ENCODE measurements around the gene NAGPA. TPM values are rescaled to one million over a fixed set of nuclear protein-coding genes. Genes with fewer than 3 reads are reported as not detected.

Gene NAGPA
- total and polyA plus RNA-seq, 5 experiments from 2014 or later = 24.8 to 39.0 (median 34.1) TPM

DNA sequence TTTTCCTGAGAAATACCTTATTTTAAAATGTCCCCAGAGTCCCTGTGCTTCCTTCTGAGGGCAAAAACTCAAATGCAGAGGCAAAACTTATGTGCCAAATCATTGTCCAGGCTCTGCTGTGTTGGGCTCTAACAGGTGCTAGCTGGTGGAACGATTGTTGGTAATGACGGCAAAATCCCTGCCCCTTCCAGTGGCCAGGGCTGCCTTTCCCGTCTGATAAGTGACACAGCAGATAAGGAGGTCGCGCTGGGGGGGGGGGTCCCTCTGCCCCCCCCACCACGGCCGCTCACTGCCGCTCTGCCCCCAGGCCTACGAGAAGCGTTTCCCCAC is 46.5 kb downstream of the NAGPA start:
- POLR2A ChIA-PET = no interaction called here
- DNase-seq (no peak), ATAC-seq (no peak)
- Mint-ChIP-seq H3K9me3 (peaks cover 0 to 13% (median 2%) of the 10 kb centered on the region in 9 donors), H3K27ac (no peak overlapping the region), H3K36me3 (no peaks in the 10 kb centered on the region), H3K4me3 (peak overlapping the region in 4 of 10 donors; percentile 42 to 58 (median 52)), H3K4me1 (peaks cover 0 to 7% (median 0%) of the 10 kb centered on the region in 4 donors), H3K27me3 (peaks cover 19 to 51% (median 43%) of the 10 kb centered on the region in 5 donors)

DNA sequence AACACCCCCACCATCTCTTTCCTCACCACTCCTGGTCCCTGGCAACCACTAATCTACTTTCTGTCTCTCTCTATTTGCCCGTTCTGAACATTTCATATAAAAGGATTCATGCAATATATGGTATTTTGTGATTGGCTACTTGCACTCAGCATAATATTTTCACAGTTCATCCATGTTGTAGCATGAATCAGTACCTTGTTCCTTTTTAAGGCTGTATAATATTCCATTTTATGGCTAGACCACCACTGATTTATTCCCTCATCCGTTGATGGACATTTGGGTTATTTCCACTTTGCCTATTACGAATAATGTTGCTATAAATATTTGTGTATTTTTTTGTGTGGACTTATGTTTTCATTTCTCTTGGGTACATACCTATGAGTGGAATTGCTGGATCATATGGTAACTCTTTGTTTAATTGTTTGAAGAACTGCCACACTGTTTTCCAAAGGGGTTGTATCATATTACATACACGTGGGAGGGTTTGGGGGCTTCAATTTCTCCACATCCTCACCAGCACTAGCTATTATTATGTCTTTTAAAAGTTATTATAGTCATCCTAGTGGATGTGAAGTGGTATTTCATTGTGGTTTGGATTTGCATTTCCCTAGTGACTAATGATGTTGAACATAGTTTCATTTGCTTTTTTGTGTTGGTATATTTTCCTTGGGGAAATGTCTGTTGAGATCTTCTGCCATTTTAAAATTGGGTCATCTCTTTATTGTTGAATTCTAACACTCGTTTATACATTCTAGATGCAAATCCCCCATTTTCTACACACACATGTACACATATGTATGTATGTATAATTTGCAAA is 49.4 kb downstream of the NAGPA start:
- H3K4me1 Mint-ChIP-seq = peaks cover 0 to 7% (median 0%) of the 10 kb centered on the region in 4 donors
- no peak for DNase-seq
- POLR2A ChIA-PET = no interaction called here
- no peaks in the 10 kb centered on the region for H3K36me3 Mint-ChIP-seq
- H3K27ac Mint-ChIP-seq = no peak overlapping the region
- peaks cover 0 to 13% (median 0%) of the 10 kb centered on the region in 9 donors for H3K9me3 Mint-ChIP-seq
- ATAC-seq = no peak
- H3K27me3 Mint-ChIP-seq = peaks cover 15 to 36% (median 35%) of the 10 kb centered on the region in 5 donors
- H3K4me3 Mint-ChIP-seq = no peak overlapping the region

GRCh38 chr16:4982056-4982867 is 51.5 kb downstream of the NAGPA start:
- DNase-seq (no peak), ATAC-seq (no peak)
- H3K4me3 Mint-ChIP-seq = no peak overlapping the region
- peaks cover 9 to 23% (median 17%) of the 10 kb centered on the region in 5 donors for H3K27me3 Mint-ChIP-seq
- no peak overlapping the region for H3K27ac Mint-ChIP-seq
- peaks cover 0 to 13% (median 0%) of the 10 kb centered on the region in 9 donors for H3K9me3 Mint-ChIP-seq
- POLR2A ChIA-PET = no interaction called here
- peaks cover 0 to 1% (median 0%) of the 10 kb centered on the region in 4 donors for H3K4me1 Mint-ChIP-seq
- no peaks in the 10 kb centered on the region for H3K36me3 Mint-ChIP-seq

DNA sequence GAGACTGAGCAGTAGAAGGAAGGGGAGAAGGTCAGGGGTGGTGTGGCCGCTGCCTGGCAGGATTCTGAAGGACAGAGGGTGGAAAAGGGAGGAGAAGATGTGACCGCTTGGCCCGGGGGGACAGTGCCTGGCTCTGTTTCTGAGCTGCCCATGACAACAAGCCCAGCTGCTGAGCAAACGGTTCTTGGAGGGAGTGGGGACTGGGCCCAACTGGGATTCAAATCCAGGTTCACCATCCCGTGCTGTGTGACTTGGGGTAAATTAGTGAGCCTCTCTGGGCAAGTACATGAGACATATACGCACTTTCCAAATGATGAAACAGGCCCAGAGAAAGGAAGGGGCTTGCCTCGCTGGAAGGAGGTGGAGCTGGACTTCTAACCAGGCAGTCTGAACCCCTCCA is 52.3 kb downstream of the NAGPA start:
- peaks cover 5 to 16% (median 11%) of the 10 kb centered on the region in 5 donors for H3K27me3 Mint-ChIP-seq
- POLR2A ChIA-PET = no interaction called here
- H3K4me3 Mint-ChIP-seq = no peak overlapping the region
- H3K4me1 Mint-ChIP-seq = no peaks in the 10 kb centered on the region
- peak overlapping the region in 1 of 10 donors; percentile 20 for H3K27ac Mint-ChIP-seq
- DNase-seq (no peak), ATAC-seq (no peak)
- H3K9me3 Mint-ChIP-seq = peaks cover 0 to 12% (median 0%) of the 10 kb centered on the region in 9 donors
- H3K36me3 Mint-ChIP-seq = no peaks in the 10 kb centered on the region

DNA sequence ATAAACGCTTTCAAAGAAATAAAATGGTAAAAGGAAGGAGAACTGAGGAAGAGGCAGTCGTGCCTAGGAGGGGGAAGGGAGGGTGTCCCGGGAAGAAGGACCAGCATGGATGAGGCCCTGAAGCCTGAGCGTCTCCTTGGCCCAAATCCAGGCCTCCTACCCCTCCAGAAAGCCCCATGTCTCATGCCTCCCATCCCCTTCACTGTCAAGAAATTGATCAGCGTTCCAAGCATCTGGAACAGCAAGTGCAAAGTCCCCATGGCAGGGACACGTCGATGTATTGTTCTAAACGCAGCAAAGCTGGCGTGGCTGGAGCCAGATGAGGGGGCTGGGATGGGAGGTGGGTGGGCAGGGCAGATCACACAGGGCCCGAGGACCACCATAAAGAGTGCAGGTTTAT is 53.0 kb downstream of the NAGPA start:
- H3K27ac Mint-ChIP-seq = no peak overlapping the region
- POLR2A ChIA-PET = no interaction called here
- DNase-seq (no peak), ATAC-seq (no peak)
- peaks cover 0 to 9% (median 1%) of the 10 kb centered on the region in 9 donors for H3K9me3 Mint-ChIP-seq
- peaks cover 0 to 4% (median 3%) of the 10 kb centered on the region in 3 donors for H3K36me3 Mint-ChIP-seq
- H3K27me3 Mint-ChIP-seq = peaks cover 5 to 10% (median 8%) of the 10 kb centered on the region in 5 donors
- no peak overlapping the region for H3K4me3 Mint-ChIP-seq
- peaks cover 0 to 1% (median 0%) of the 10 kb centered on the region in 4 donors for H3K4me1 Mint-ChIP-seq

DNA sequence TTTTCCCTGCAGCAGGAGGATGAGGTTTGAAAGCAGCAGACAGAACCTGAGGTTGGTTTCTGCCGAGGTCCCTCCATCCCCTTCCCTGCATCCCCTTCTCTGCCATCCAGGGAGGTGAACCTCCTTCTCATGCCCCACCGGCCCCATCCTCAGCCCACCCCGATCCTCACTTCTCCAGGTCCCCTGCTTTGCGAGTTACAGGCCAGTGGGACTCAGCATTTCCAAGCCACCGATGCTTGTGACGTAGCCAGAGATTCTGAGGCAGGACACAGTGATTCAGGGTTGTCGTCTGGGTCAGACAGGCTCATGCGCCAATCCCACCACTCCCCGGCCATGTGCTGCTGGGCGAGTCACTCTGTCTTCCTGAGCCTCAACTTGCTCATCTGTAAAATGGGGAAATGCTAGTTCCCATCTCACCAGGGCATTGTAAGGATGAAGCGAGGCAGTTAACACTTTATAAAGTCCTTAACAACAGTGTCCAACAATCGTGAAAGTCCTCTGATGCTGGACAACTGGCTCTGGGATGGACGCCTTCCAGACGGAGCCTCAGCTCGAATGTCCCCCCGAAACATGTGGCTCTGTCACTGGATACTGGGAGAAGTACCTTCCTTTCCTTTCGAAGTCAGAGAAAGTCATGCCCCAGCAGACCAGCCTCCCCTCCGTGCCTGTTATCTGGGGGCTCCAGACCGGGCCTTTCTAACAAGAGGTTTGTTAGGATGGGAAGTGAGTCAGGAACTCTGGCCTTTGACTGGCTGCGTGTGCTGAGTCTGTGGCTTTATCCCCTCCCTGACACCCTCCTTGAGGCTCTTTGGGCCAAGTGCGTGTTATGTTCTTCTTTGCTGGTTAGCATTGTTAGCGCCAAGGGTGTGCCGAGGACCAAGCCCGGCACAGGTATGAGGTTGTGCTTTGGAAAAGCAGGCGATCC is 53.7 kb downstream of the NAGPA start:
- Mint-ChIP-seq H3K27ac (no peak overlapping the region), H3K4me3 (no peak overlapping the region), H3K27me3 (peaks cover 7 to 10% (median 9%) of the 10 kb centered on the region in 5 donors), H3K4me1 (peaks cover 0 to 4% (median 0%) of the 10 kb centered on the region in 4 donors), H3K9me3 (peaks cover 0 to 9% (median 1%) of the 10 kb centered on the region in 9 donors), H3K36me3 (peaks cover 0 to 8% (median 6%) of the 10 kb centered on the region in 3 donors)
- POLR2A ChIA-PET = no interaction called here
- no peak for DNase-seq
- ATAC-seq = no peak

- Mint-ChIP-seq H3K4me1 (peaks cover 0 to 4% (median 0%) of the 10 kb centered on the region in 4 donors), H3K9me3 (peaks cover 0 to 9% (median 0%) of the 10 kb centered on the region in 9 donors), H3K36me3 (peaks cover 0 to 8% (median 6%) of the 10 kb centered on the region in 3 donors), H3K27me3 (peaks cover 3 to 10% (median 8%) of the 10 kb centered on the region in 5 donors), H3K4me3 (no peak overlapping the region), H3K27ac (no peak overlapping the region)
- POLR2A ChIA-PET = no interaction called here
- ATAC-seq = no peak
- DNase-seq = no peak
Observed at GRCh38 chr16:4979164-4979563, 54.6 kb downstream of the NAGPA start.

DNA sequence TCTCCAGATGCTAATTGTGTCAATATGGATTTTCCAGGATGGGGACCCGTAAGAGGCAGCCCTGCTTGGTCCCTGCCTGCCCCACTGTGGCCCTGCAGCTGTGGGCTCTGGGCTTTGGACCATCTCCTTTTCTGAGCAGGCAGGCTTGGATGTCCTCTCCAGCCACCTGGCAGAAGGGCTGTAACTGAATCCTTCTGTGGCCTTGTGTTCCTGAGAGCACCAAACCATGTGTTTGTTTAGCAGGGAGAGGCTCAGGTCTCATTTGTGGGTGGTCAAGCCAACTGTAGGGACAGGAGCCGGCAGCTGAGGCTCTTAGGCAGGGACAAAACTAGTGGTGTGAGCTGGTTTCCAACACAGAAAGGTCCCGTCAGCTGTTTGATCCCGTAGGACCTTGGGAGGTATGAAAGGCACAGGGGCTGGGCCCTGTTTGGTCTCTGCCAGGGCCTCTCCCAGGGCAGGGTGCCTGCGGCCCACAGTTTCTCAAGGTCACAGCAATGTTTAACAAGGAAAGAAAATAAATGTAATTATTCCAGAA is 57.1 kb downstream of the NAGPA start:
- H3K9me3 Mint-ChIP-seq = peaks cover 0 to 9% (median 0%) of the 10 kb centered on the region in 9 donors
- H3K27ac Mint-ChIP-seq = no peak overlapping the region
- H3K4me1 Mint-ChIP-seq = peaks cover 0 to 4% (median 0%) of the 10 kb centered on the region in 4 donors
- POLR2A ChIA-PET = no interaction called here
- H3K4me3 Mint-ChIP-seq = peak overlapping the region in 1 of 10 donors; percentile 14
- peaks cover 0 to 8% (median 6%) of the 10 kb centered on the region in 3 donors for H3K36me3 Mint-ChIP-seq
- no peak for ATAC-seq
- peaks cover 6 to 24% (median 10%) of the 10 kb centered on the region in 5 donors for H3K27me3 Mint-ChIP-seq
- DNase-seq = no peak

DNA sequence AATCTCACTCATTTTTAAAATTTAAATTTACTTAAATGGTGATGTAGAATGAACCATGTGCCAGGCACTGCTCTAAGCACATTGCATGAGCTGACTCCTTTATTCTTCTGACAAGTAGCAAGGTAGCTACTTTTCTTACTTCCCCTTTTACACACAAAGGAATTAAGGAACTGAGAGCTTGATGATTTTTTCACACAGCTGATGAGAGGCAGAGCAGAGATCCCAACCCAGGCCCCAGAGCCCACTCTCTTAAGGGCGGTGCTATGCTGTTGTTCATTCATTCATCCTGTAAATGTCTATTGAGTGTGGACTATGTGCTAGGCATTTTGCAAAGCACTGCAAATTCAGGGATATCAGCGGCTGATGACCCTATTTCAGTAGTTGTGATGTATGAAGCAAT is 57.7 kb downstream of the NAGPA start:
- DNase-seq = no peak
- peaks cover 0 to 4% (median 0%) of the 10 kb centered on the region in 4 donors for H3K4me1 Mint-ChIP-seq
- peaks cover 0 to 9% (median 0%) of the 10 kb centered on the region in 9 donors for H3K9me3 Mint-ChIP-seq
- POLR2A ChIA-PET = no interaction called here
- H3K27me3 Mint-ChIP-seq = peaks cover 6 to 25% (median 10%) of the 10 kb centered on the region in 5 donors
- H3K27ac Mint-ChIP-seq = no peak overlapping the region
- no peak overlapping the region for H3K4me3 Mint-ChIP-seq
- H3K36me3 Mint-ChIP-seq = peaks cover 0 to 8% (median 6%) of the 10 kb centered on the region in 3 donors
- no peak for ATAC-seq
